Activated gamma-delta T cell treated with anti-CD3 and anti-CD28 coated beads, Interleukin-2, amount 50 U/mL, for 16 hours (primary cell): ENCODE results near the gene CARS1.

Source experiments
- DNase-seq: peaks from one replicate; pipeline ENCODE4 v3.0.0-alpha.2; 2020; ENCODE audit warnings: low read depth

Gene CARS1

DNA sequence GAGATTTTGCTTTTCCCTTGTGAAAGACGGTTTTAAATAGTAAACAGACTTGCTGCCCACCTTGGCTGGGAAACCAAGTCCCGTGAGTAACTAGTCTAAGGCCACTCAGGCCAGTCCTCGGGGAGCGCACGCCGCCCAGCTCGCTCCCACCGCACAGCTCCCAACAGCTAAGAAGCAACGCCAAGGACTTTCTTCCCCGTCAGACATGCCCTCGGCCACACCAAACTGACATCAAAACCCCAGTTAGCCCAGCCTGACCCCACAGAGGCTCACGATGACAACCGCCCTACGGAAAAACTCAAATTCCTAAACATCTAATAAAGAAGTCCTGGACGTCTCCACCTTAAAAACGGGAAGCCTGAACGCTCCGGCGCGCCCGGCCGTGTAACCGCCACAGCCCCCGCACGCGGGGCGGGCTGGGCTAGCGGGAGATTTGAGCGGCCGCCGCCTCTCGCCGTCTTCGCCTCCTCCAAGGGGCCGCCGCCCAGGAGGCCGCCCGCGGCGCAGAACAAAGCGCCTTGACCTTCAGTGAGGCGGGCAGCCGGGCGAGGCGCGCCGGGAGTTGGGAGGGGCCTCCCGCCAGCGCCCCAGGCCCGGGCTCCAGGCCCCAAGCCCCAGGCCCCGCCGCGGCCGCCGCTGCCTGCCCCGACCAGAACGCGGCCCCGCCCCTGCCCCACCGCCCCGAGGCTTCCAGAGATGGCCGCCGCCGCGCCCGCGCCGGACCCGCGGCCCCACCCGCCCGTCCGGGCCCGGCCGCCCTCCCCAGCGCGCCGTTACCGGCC lies 65.6 kb downstream of the CARS1 start:
- no peak for DNase-seq

DNA sequence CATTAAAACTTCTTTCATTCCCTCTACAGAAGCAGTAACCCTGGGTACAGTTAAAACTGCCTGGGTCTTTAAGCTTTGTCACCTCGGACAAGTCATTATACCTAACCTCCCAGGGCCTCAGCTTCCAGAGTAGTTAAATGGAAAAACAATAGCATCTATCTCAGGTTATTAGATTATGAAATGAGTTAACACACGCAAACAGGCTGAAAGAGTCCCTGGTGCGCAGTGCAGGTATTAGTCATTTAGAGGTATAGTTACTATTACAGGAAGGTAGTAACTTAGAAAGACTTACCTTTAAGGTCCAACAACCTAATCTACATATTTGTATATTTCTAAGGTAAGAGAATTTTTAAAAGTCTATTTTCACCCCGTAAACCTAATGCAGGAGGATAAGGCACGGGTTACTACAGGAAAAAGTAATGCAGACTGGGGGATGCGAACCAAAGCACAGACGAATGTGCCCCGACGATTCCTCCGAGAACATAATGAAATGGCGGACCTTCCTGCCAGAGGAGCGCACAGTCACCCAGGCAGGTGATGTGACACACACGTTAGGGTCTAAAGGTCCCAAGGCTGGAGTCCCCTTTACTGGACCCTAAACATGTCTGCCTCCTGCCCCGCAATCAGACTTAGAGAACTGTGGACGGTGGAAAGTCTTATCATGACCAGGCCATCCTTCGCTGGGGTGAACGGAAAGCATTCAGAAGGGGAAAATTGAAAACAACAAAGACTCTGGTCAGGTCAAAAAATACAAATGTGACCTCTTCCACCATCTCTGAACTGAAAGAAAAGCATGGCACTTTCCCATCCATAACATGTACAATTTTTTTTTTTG lies 66.4 kb downstream of the CARS1 start:
- no peak for DNase-seq

- no peak for DNase-seq
Measured at GRCh38 chr11:2989551-2989950, 67.7 kb downstream of the CARS1 start.

- no peak for DNase-seq
Measured at GRCh38 chr11:2989006-2989405, 68.2 kb downstream of the CARS1 start.

DNA sequence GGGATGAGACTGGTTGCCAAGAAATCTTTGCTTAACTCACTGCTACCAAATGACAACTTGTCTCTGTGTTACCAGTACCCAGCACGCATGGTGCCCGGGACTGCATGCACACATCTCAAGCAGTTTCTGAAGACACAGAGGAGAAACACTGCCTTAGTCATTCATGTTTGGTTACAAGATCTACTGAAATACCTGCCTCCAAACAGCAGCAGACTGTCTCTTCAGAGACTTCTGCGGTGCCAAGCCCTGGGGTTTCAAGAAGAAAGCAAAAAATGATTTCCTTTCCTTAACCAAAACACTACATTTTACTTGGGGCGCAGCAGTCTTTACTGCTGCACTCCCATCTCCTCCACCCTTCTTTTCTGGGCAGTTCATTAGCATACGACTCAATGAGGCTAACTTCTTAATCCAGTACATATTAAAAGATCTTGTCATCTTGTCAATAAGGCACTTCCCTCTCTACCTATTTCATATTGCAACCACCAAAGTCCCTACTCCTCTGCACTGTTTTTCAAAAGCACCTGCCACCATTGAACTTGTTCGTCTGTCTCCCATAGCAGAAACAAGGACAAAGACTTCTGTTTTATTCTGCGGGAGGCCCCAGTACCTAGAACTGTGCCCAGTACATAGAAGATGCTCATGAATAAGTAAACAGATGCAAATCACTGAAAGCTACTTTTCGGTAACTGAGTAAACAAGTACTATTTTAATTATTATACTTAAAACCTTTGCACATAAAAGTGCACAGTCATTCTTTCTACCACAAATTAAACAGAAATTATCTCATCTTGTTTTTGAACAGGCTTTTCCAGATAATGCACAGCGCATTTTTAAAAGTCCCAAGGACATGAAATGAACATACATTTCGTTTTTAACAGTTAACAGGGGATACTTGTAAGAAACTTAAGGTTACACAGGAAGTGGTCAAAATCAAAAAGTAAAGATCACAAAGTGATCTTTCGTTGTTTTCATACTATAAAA lies 69.1 kb downstream of the CARS1 start:
- DNase-seq: peak; percentile 19

- DNase-seq: no peak
Measured at GRCh38 chr11:2983908-2984307, 73.3 kb downstream of the CARS1 start.

- DNase-seq: no peak
Measured at GRCh38 chr11:2982214-2982613, 75.0 kb downstream of the CARS1 start.

DNA sequence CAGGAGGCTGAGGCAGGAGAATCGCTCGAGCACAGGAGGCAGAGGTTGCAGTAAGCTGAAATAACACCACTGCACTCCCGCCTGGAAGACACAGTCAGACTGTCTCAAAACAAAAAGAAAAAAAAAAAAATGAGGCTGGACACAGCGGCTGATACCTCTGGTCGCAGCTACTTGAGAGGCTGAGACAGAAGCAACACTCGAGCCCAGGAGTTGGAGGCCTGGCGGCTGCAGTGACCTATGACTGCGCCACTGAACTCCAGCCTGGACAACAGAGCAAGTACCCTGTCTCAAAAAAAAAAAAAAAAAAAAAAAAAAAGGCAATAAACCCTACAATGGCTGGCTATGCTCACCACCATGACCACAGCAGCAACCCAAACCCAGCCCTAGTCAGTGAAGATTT lies 76.1 kb downstream of the CARS1 start:
- DNase-seq: no peak

DNA sequence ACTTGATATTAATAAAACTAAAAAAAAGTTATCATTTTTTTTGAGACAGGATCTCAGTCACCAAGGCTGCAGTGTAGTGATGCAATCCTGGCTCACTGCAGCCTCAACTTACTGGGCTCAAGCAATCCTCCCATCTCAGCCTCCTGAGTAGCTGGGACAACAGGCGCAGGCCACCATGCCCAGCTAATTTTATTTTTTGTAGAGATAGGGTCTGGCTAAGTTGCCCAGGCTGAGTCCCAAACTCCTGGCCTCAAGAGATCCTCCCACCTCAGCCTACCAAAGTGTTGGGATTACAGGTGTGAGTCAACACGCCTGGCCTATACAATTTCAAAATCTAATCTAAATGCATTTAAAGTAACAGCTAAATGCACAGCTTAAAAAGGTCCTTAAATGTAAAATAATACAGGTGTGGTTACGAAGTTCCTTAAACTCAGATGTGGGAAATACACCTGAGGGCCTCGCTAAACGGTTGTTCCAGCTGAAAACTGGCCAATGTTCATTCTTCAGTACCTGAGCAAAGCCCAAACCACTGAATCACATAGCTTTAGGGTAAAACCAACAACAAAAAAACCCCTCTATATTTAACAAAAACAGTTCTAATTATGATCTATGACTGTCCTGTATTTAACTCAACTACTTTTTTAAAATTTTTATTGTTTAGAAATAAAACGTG lies 76.9 kb downstream of the CARS1 start:
- no peak for DNase-seq

GRCh38 chr11:2977113-2977512 lies 80.1 kb downstream of the CARS1 start:
- no peak for DNase-seq

- no peak for DNase-seq
Measured at GRCh38 chr11:2976294-2977063, 80.7 kb downstream of the CARS1 start.

- peak; percentile 29 for DNase-seq
Measured at GRCh38 chr11:2975594-2975993, 81.6 kb downstream of the CARS1 start.

- no peak for DNase-seq
Measured at GRCh38 chr11:2974272-2974671, 83.0 kb downstream of the CARS1 start.

DNA sequence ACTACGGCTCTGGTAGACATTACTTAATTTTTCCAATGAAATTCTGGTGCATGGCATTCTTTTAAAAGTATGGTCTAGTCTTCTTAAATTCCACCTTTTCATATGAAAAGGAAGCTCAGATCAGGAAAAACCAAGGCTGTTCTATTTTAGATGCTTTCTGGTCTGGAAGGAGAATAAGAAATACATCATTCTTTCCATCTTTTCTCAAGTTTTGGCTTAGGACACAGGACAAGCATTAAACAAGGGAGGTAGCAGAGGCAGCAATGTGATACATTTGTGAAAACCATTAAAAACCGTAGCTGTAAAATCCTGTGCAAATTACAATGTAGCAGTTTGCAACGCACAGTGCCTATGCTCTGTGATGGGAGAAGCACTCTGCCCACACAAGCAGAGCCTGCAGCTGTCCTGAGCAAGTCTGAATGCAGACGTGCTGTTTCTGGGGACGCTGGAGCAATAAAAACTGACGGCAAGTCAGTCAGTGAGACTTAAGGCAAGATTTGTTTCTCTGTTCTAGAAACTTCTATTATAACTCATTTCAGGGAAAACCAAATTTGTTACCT lies 88.8 kb downstream of the CARS1 start:
- DNase-seq: no peak

- no peak for DNase-seq
Measured at GRCh38 chr11:2964782-2965181, 92.4 kb downstream of the CARS1 start.

- DNase-seq: no peak
Measured at GRCh38 chr11:2963761-2964160, 93.5 kb downstream of the CARS1 start.

DNA sequence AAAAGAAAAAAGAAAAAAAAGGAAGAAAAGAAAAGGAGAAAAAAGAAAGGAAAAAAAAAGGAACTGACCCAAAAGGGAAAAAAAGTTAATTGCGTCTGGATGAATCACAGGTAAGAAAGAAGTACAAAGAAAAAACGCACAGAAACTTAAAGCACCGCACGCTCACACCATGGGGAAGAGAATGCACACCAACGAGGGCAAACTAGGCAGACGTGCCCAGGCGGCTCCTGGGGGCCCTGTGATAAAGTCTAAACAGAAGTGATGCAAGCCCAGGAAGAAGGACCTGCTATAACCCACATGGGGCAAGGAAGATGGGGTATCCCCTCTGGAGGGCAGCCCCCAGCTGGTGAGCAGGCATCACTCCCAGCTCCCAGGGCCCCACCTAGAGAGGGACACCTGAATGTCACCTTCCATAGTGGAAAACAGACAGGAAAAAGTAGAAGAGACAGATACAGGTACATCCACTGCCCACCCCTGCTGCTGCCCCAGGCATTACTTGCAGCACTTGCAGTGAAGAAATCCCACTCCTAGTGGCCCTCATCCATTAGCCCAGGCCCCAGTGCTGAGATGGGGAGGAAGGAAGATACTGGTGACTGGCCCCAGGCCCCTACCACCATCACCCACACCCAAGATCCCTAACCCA lies 94.0 kb downstream of the CARS1 start:
- DNase-seq: no peak

- DNase-seq: no peak
Measured at GRCh38 chr11:2961080-2961479, 96.1 kb downstream of the CARS1 start.

DNA sequence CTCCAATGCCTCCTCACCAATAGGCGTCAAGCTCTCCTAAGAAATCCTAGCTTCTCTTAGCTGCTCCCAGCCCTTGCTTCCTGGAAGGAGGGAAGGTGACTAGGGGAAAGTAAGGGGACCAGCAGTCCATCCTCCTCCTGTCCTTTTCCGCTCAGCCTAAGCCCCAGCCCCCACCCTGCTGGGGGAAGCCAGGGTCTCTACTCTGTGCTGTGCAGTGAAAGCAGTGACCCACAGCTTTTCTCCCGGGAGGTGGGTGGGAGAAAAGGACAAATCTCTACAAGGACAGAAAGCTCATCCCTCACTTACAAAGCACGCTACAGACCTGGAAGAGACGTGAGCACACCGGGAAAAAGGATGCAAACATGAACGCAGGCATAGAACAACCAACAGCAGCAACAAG lies 97.1 kb downstream of the CARS1 start:
- DNase-seq: no peak

DNA sequence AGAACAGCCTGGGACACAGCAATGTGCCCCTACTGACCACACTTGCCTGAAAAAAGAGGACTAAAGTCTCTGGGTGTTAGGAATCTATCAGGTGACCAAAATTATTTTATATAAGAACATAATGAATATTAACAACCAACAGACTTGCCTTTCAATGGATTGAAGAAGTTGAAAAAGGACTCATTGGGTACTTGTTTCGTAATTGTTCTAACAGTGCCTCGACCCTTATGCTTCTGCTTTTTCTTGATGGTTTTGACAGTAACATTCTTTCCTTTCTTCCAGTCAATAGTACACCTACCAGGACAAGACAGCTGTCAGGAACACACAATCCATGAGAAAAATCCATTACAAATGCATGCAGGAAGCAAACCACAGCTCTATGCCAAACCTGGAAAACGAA lies 99.0 kb downstream of the CARS1 start:
- DNase-seq: no peak
